ENCODE measurements around the gene CARD11.
A peak's percentile ranks its signal among the peaks of the same experiment; 100 is the strongest.

CARD11 gene

GRCh38 chr7:2873686-2874551 lies 169.7 kb downstream of the CARD11 start:
- peak; percentile 90 for DNase-seq
- in situ Hi-C loops (cut with HindIII; ENCODE audit: low pct_ligation_motif_present, low pct_unique_long_range_greater_than_20kb, low sequenced_read_pairs): no loop called here

- DNase-seq: peak; percentile 32
- in situ Hi-C loops (cut with HindIII; ENCODE audit: low pct_ligation_motif_present, low pct_unique_long_range_greater_than_20kb, low sequenced_read_pairs): no loop called here
These were observed 170.5 kb downstream of the CARD11 start for GRCh38 chr7:2873146-2873545.

- DNase-seq: no peak
- in situ Hi-C loops (cut with HindIII; ENCODE audit: low pct_ligation_motif_present, low pct_unique_long_range_greater_than_20kb, low sequenced_read_pairs): no loop called here
These were observed 171.3 kb downstream of the CARD11 start for GRCh38 chr7:2872296-2872874.

GRCh38 chr7:2870471-2870931 lies 173.2 kb downstream of the CARD11 start:
- in situ Hi-C loops (cut with HindIII; ENCODE audit: low pct_ligation_motif_present, low pct_unique_long_range_greater_than_20kb, low sequenced_read_pairs): no loop called here

GRCh38 chr7:2869981-2870380 lies 173.7 kb downstream of the CARD11 start:
- DNase-seq: no peak
- in situ Hi-C loops (cut with HindIII; ENCODE audit: low pct_ligation_motif_present, low pct_unique_long_range_greater_than_20kb, low sequenced_read_pairs): no loop called here

More at GRCh38 chr7:2870471-2870931, 173.2 kb downstream of the CARD11 start:
- peak; percentile 52 for DNase-seq

GRCh38 chr7:2866601-2867000 lies 177.1 kb downstream of the CARD11 start:
- in situ Hi-C loops (cut with HindIII; ENCODE audit: low pct_ligation_motif_present, low pct_unique_long_range_greater_than_20kb, low sequenced_read_pairs): no loop called here
- DNase-seq: no peak

- in situ Hi-C loops (cut with HindIII; ENCODE audit: low pct_ligation_motif_present, low pct_unique_long_range_greater_than_20kb, low sequenced_read_pairs): no loop called here
- DNase-seq: peak; percentile 82
These were observed 178.5 kb downstream of the CARD11 start for GRCh38 chr7:2864999-2865670.

- DNase-seq: peak; percentile 25
- in situ Hi-C loops (cut with HindIII; ENCODE audit: low pct_ligation_motif_present, low pct_unique_long_range_greater_than_20kb, low sequenced_read_pairs): no loop called here
These were observed 179.3 kb downstream of the CARD11 start for GRCh38 chr7:2864204-2864985.

GRCh38 chr7:2863461-2864066 lies 180.1 kb downstream of the CARD11 start:
- in situ Hi-C loops (cut with HindIII; ENCODE audit: low pct_ligation_motif_present, low pct_unique_long_range_greater_than_20kb, low sequenced_read_pairs): no loop called here
- peak; percentile 97 for DNase-seq

- in situ Hi-C loops (cut with HindIII; ENCODE audit: low pct_ligation_motif_present, low pct_unique_long_range_greater_than_20kb, low sequenced_read_pairs): no loop called here
- DNase-seq: peak; percentile 37
These were observed 180.8 kb downstream of the CARD11 start for GRCh38 chr7:2862831-2863361.

GRCh38 chr7:2861509-2861908 lies 182.2 kb downstream of the CARD11 start:
- DNase-seq: no peak
- in situ Hi-C loops (cut with HindIII; ENCODE audit: low pct_ligation_motif_present, low pct_unique_long_range_greater_than_20kb, low sequenced_read_pairs): no loop called here

GRCh38 chr7:2860627-2861133 lies 183.0 kb downstream of the CARD11 start:
- DNase-seq: no peak
- in situ Hi-C loops (cut with HindIII; ENCODE audit: low pct_ligation_motif_present, low pct_unique_long_range_greater_than_20kb, low sequenced_read_pairs): no loop called here

GRCh38 chr7:2859952-2860351 lies 183.7 kb downstream of the CARD11 start:
- in situ Hi-C loops (cut with HindIII; ENCODE audit: low pct_ligation_motif_present, low pct_unique_long_range_greater_than_20kb, low sequenced_read_pairs): no loop called here
- DNase-seq: no peak

GRCh38 chr7:2858621-2859020 lies 185.0 kb downstream of the CARD11 start:
- no peak for DNase-seq
- in situ Hi-C loops (cut with HindIII; ENCODE audit: low pct_ligation_motif_present, low pct_unique_long_range_greater_than_20kb, low sequenced_read_pairs): no loop called here

GRCh38 chr7:2856388-2857169 lies 187.1 kb downstream of the CARD11 start:
- DNase-seq: no peak
- in situ Hi-C loops (cut with HindIII; ENCODE audit: low pct_ligation_motif_present, low pct_unique_long_range_greater_than_20kb, low sequenced_read_pairs): no loop called here
